Thyroid gland (tissue), 4 donors: ENCODE measurements around the gene CLGN. TPM values are rescaled to one million over a fixed set of nuclear protein-coding genes. Genes with fewer than 3 reads are reported as not detected.
A peak's percentile ranks its signal among the peaks of the same experiment; 100 is the strongest.

Experiments used
- DNase-seq, 2 donors: peaks; one replicate each; pipeline ENCODE4 v3.0.0-alpha.2; 2019
- H3K27ac ChIP-seq, 3 donors: fragments of 200-600 bp; sonication (generic); 1 replicate in 2 of 3; 2 replicates in 1 of 3; pipeline ENCODE4 v1.5.1; 2016 to 2019; ENCODE audit warnings: mild to moderate bottlenecking in 1 of 3, moderate library complexity in 1 of 3
- H3K27me3 ChIP-seq: fragments of 200-600 bp; sonication (generic); one replicate; pipeline ENCODE4 v1.5.1; 2019
- H3K36me3 ChIP-seq, 2 donors: fragments of 200-600 bp; sonication (generic); one replicate each; pipeline ENCODE4 v1.5.1; 2016 to 2019
- H3K4me1 ChIP-seq, 2 donors: fragments of 200-600 bp; sonication (generic); one replicate each; pipeline ENCODE4 v1.5.1; 2017 to 2019
- H3K4me3 ChIP-seq, 3 donors: fragments of 200-600 bp; sonication (generic); replicated peaks in 1 of 3; 1 replicate in 2 of 3; 2 replicates in 1 of 3; pipeline ENCODE4 v1.5.1; 2016; ENCODE audit warnings: mild to moderate bottlenecking in 1 of 3
- H3K9me3 ChIP-seq: fragments of 200-600 bp; sonication (generic); one replicate; pipeline ENCODE4 v1.5.1; 2017
- CTCF ChIP-seq, 6 experiments: fragments of 200-600 bp in 3 of 6; fragments of 450-650 bp in 3 of 6; sonication (generic) in 3 of 6; IDR thresholded peaks; one replicate each; pipeline ENCODE4 v1.5.1; 2016 to 2019; ENCODE audit warnings: antibody characterized with exemption in 6 of 6, mild to moderate bottlenecking in 2 of 6, inconsistent platforms in 1 of 6, moderate library complexity in 1 of 6
- POLR2A ChIP-seq, 2 donors: fragments of 450-650 bp; IDR thresholded peaks; one replicate each; pipeline ENCODE4 v1.6.1; 2017; ENCODE audit warnings: antibody characterized with exemption in 2 of 2, mild to moderate bottlenecking in 2 of 2, moderate library complexity in 1 of 2
- WGBS, 2 donors: methylation state at CpG; one replicate each; pipeline ENCODE4 v1.1.5; 2017; 5-methylcytosine and 5-hydroxymethylcytosine counted together
- intact Hi-C: fragments of 100-400 bp; cut with DNase I; formaldehyde crosslinking; loops from one replicate; pipeline ENCODE4 v1.15.1; 2023
- total RNA-seq, 4 donors: library from RNA; depleted of rRNA; stranded (reverse); fragments of >200 nt; gene quantifications; one replicate each; pipeline ENCODE4 v1.2.3, GENCODE V29; 2016

The CLGN gene
- total RNA-seq, 4 donors from 2014 or later, result 0.11 to 0.39 (median 0.13) TPM; not detected in 1

GRCh38 chr4:140382732-140383131, 44.7 kb downstream of the CLGN start:
- no peaks in the 10 kb centered on the region for H3K36me3 ChIP-seq
- DNase-seq, result no peak
- H3K4me3 ChIP-seq, result no peak overlapping the region
- H3K27ac ChIP-seq, result no peak overlapping the region
- TF ChIP-seq POLR2A (IDR thresholded peaks at IDR 0.05) (no peak), CTCF (IDR thresholded peaks at IDR 0.05) (no peak)
- no peaks in the 10 kb centered on the region for H3K27me3 ChIP-seq
- intact Hi-C loops, result no loop called here
- H3K9me3 ChIP-seq, result no peaks in the 10 kb centered on the region
- no peaks in the 10 kb centered on the region for H3K4me1 ChIP-seq

- no peaks in the 10 kb centered on the region for H3K36me3 ChIP-seq
- intact Hi-C loops, result loop anchor here (10.0 kb wide), 2 partner anchors 151 to 219 kb away; partner anchors contain the start of genes ELMOD2 and MAML3
- no peak for TF ChIP-seq POLR2A (IDR thresholded peaks at IDR 0.05)
- no peak for TF ChIP-seq CTCF (IDR thresholded peaks at IDR 0.05)
- 1 to 5% methylated on average over 8 of the region's 8 CpGs for WGBS, 2 donors
- peaks cover 9 to 14% of the 10 kb centered on the region in 2 donors for H3K4me1 ChIP-seq
- no peak for DNase-seq
- peak overlapping the region; percentile 59 to 89 (median 72) for H3K27ac ChIP-seq
- no peaks in the 10 kb centered on the region for H3K9me3 ChIP-seq
- peak overlapping the region; percentile 41 to 84 (median 57) for H3K4me3 ChIP-seq
- H3K27me3 ChIP-seq, result no peaks in the 10 kb centered on the region
These were observed 53.3 kb downstream of the CLGN start for GRCh38 chr4:140374130-140374477.

GRCh38 chr4:140373328-140374129, 53.9 kb downstream of the CLGN start, which contains the start of gene SCOC:
TSS of gene SCOC (plus strand) at chr4:140373646. CDS start at chr4:140379171, 5,525 bp downstream.
- Histone ChIP-seq H3K27ac (peak within 1 kb of the TSS; percentile 60 to 89 (median 72)), H3K4me1 (peaks cover 9 to 14% of the 10 kb centered on the region in 2 donors), H3K36me3 (no peaks in the 10 kb centered on the region), H3K27me3 (no peaks in the 10 kb centered on the region), H3K9me3 (no peaks in the 10 kb centered on the region), H3K4me3 (peak within 1 kb of the TSS; percentile 41 to 84 (median 57))
- TF ChIP-seq CTCF (IDR thresholded peaks at IDR 0.05) (peak in 1 of 6 experiments; percentile 11), POLR2A (IDR thresholded peaks at IDR 0.05) (peak in 1 of 2 donors; percentile 85)
- peak; percentile 100 for DNase-seq
- intact Hi-C loops, result loop anchor here (10.0 kb wide), 2 partner anchors 151 to 219 kb away; partner anchors contain the start of genes ELMOD2 and MAML3
- 0 to 1% methylated on average over 30 to 37 of the region's 63 CpGs for WGBS, 2 donors

- no peaks in the 10 kb centered on the region for H3K36me3 ChIP-seq
- peak overlapping the region; percentile 29 to 50 (median 32) for H3K4me3 ChIP-seq
- TF ChIP-seq POLR2A (IDR thresholded peaks at IDR 0.05), result no peak
- peak in 5 of 6 experiments; percentile 18 to 46 (median 30) for TF ChIP-seq CTCF (IDR thresholded peaks at IDR 0.05)
- 1% methylated on average over 21 of the region's 21 CpGs for WGBS, 2 donors
- peak overlapping the region; percentile 50 to 75 (median 60) for H3K27ac ChIP-seq
- H3K9me3 ChIP-seq, result no peaks in the 10 kb centered on the region
- DNase-seq, result peak; percentile 6 to 7
- H3K27me3 ChIP-seq, result no peaks in the 10 kb centered on the region
- intact Hi-C loops, result loop anchor here (10.0 kb wide), 2 partner anchors 152 to 218 kb away; partner anchors contain the start of genes ELMOD2 and MAML3
- peaks cover 9 to 14% of the 10 kb centered on the region in 2 donors for H3K4me1 ChIP-seq
These were observed 54.6 kb downstream of the CLGN start for GRCh38 chr4:140372751-140373327.
